Inferior parietal cortex (tissue), 1 donor: ENCODE data around the gene HMOX2.

ENCODE experiments used
- DNase-seq: peaks from one replicate; pipeline ENCODE4 v3.0.0-alpha.2; 2016; ENCODE audit errors: extremely low spot score

HMOX2 gene

GRCh38 chr16:4556580-4556979 is 80.4 kb downstream of the HMOX2 start:
- no peak for DNase-seq

- DNase-seq: no peak
These were observed 81.8 kb downstream of the HMOX2 start for GRCh38 chr16:4557973-4558372.
